H9 (cell line): ENCODE results near the gene MRTFB. TPM values are rescaled to one million over a fixed set of nuclear protein-coding genes. Genes with fewer than 3 reads are reported as not detected.

Experiments
- DNase-seq: peaks from one replicate; pipeline ENCODE4 v3.0.0-alpha.2; 2017
- H2AFZ ChIP-seq: one replicate; pipeline ENCODE4 v1.6.1; 2013; ENCODE audit warnings: mild to moderate bottlenecking, low read length, control low read depth, moderate library complexity
- H2AK5ac ChIP-seq: 2 replicates; pipeline ENCODE4 v1.6.1; 2013; ENCODE audit warnings: low read length, control low read depth, mixed read lengths; ENCODE audit not compliant: insufficient read length
- H2BK120ac ChIP-seq: one replicate; pipeline ENCODE4 v1.6.1; 2013; ENCODE audit warnings: low read depth, mild to moderate bottlenecking, low read length, control low read depth, inconsistent platforms; ENCODE audit not compliant: poor library complexity, severe bottlenecking
- H2BK12ac ChIP-seq: 2 replicates; pipeline ENCODE4 v1.6.1; 2013; ENCODE audit warnings: low read length, control low read depth, mixed read lengths, low read depth; ENCODE audit not compliant: insufficient read length
- H2BK15ac ChIP-seq: 2 replicates; pipeline ENCODE4 v1.6.1; 2013; ENCODE audit warnings: low read depth, low read length, control low read depth
- H2BK20ac ChIP-seq: one replicate; pipeline ENCODE4 v1.6.1; 2013; ENCODE audit warnings: low read depth, mild to moderate bottlenecking, low read length, control low read depth, inconsistent platforms; ENCODE audit not compliant: poor library complexity, severe bottlenecking
- H2BK5ac ChIP-seq: 2 replicates; pipeline ENCODE4 v1.6.1; 2013; ENCODE audit warnings: low read length, control low read depth, mixed read lengths; ENCODE audit not compliant: insufficient read length
- H3K14ac ChIP-seq: 2 replicates; pipeline ENCODE4 v1.6.1; 2013; ENCODE audit warnings: low read length, control low read depth; ENCODE audit not compliant: insufficient read depth
- H3K18ac ChIP-seq: 2 replicates; pipeline ENCODE4 v1.6.1; 2013; ENCODE audit warnings: low read depth, mild to moderate bottlenecking, mixed read lengths, low read length, control low read depth; ENCODE audit not compliant: insufficient read length
- H3K23ac ChIP-seq: 2 replicates; pipeline ENCODE4 v1.6.1; 2013; ENCODE audit warnings: low read length, control low read depth, mixed read lengths, low read depth; ENCODE audit not compliant: insufficient read length
- H3K23me2 ChIP-seq: 2 replicates; pipeline ENCODE4 v1.6.1; 2013; ENCODE audit warnings: low read depth, mild to moderate bottlenecking, mixed read lengths, low read length, control low read depth; ENCODE audit not compliant: insufficient read length, poor library complexity, severe bottlenecking
- H3K27ac ChIP-seq: 2 replicates; pipeline ENCODE4 v1.5.1; 2013; ENCODE audit warnings: low read length, control low read depth, mixed read lengths, low read depth; ENCODE audit not compliant: insufficient read length
- H3K27me3 ChIP-seq: 2 replicates; pipeline ENCODE4 v1.6.1; 2013; ENCODE audit warnings: low read length, control low read depth, inconsistent platforms; ENCODE audit not compliant: insufficient read depth
- H3K4ac ChIP-seq: 2 replicates; pipeline ENCODE4 v1.6.1; 2013; ENCODE audit warnings: low read depth, mild to moderate bottlenecking, control low read depth, inconsistent platforms, low read length, moderate library complexity
- H3K4me1 ChIP-seq: 2 replicates; pipeline ENCODE4 v1.6.1; 2013; ENCODE audit warnings: low read length, control low read depth, inconsistent platforms; ENCODE audit not compliant: insufficient read depth
- H3K4me2 ChIP-seq: 2 replicates; pipeline ENCODE4 v1.6.1; 2013; ENCODE audit warnings: low read length, control low read depth, mixed read lengths; ENCODE audit not compliant: insufficient read length, insufficient read depth
- H3K56ac ChIP-seq: 2 replicates; pipeline ENCODE4 v1.6.1; 2013; ENCODE audit warnings: low read depth, mild to moderate bottlenecking, mixed read lengths, low read length, control low read depth; ENCODE audit not compliant: insufficient read length
- H3K79me1 ChIP-seq: 2 replicates; pipeline ENCODE4 v1.6.1; 2013; ENCODE audit warnings: low read depth, mild to moderate bottlenecking, moderate library complexity, low read length, control low read depth, inconsistent platforms; ENCODE audit not compliant: insufficient read depth, poor library complexity, severe bottlenecking
- H3K79me2 ChIP-seq: 2 replicates; pipeline ENCODE4 v1.6.1; 2013; ENCODE audit warnings: low read length, control low read depth, inconsistent platforms; ENCODE audit not compliant: insufficient read depth
- H3K9ac ChIP-seq: 2 replicates; pipeline ENCODE4 v1.6.1; 2013; ENCODE audit warnings: low read length, control low read depth, mixed read lengths; ENCODE audit not compliant: insufficient read length; ENCODE audit errors: extremely low read depth
- H3K9me3 ChIP-seq: one replicate; pipeline ENCODE4 v1.6.1; 2013; ENCODE audit warnings: low read depth, low read length, inconsistent platforms; ENCODE audit not compliant: control insufficient read depth
- H3T11ph ChIP-seq: one replicate; pipeline ENCODE4 v1.6.1; 2013; ENCODE audit warnings: mild to moderate bottlenecking, low read length, control low read depth, inconsistent platforms
- H4K20me1 ChIP-seq: one replicate; pipeline ENCODE4 v1.6.1; 2013; ENCODE audit not compliant: control insufficient read depth, insufficient read length, insufficient read depth
- H4K5ac ChIP-seq: 2 replicates; pipeline ENCODE4 v1.6.1; 2013; ENCODE audit warnings: low read depth, mild to moderate bottlenecking, mixed read lengths, low read length, control low read depth; ENCODE audit not compliant: insufficient read length
- H4K8ac ChIP-seq: replicated peaks from 2 replicates; pipeline ENCODE4 v1.6.1; 2013; ENCODE audit warnings: low read length, control low read depth, mixed read lengths, low read depth; ENCODE audit not compliant: insufficient read length
- H4K91ac ChIP-seq: 2 replicates; pipeline ENCODE4 v1.6.1; 2013; ENCODE audit warnings: low read depth, mild to moderate bottlenecking, moderate library complexity, mixed read lengths, low read length, control low read depth; ENCODE audit not compliant: insufficient read length
- H3K27ac Mint-ChIP-seq, 3 experiments: 2 replicates in 2 of 3; 3 replicates in 1 of 3; pipeline ENCODE4 v1.8.0; 2020 to 2021; ENCODE audit warnings: mixed read lengths in 3 of 3, mild to moderate bottlenecking in 1 of 3, moderate library complexity in 1 of 3
- H3K27me3 Mint-ChIP-seq: 2 replicates; pipeline ENCODE4 v1.8.0; 2021; ENCODE audit warnings: low read depth, mild to moderate bottlenecking, moderate library complexity, mixed read lengths
- H3K36me3 Mint-ChIP-seq, 3 experiments: 2 replicates in 2 of 3; 3 replicates in 1 of 3; pipeline ENCODE4 v1.8.0; 2020 to 2021; ENCODE audit warnings: low read depth in 3 of 3, mixed read lengths in 3 of 3; ENCODE audit not compliant: insufficient read depth in 1 of 3
- H3K4me1 Mint-ChIP-seq, 2 experiments: 2 replicates each; pipeline ENCODE4 v1.8.0; 2020; ENCODE audit warnings: mixed read lengths in 2 of 2
- H3K4me3 Mint-ChIP-seq, 2 experiments: 2 replicates in 1 of 2; 3 replicates in 1 of 2; pipeline ENCODE4 v1.8.0; 2020 to 2021; ENCODE audit warnings: mild to moderate bottlenecking in 2 of 2, mixed read lengths in 2 of 2, moderate library complexity in 1 of 2
- H3K9me3 Mint-ChIP-seq, 2 experiments: 2 replicates in 1 of 2; 3 replicates in 1 of 2; pipeline ENCODE4 v1.8.0; 2020; ENCODE audit warnings: mild to moderate bottlenecking in 2 of 2, mixed read lengths in 2 of 2, moderate library complexity in 1 of 2
- WGBS: extraction: QIAGEN DNeasy Blood & Tissue Kit; methylation state at CpG from one replicate; pipeline ENCODE4 v1.1.7; 2013; ENCODE audit warnings: missing lambda C conversion rate, low lambda C conversion rate, mixed read lengths; ENCODE audit not compliant: insufficient read length; ENCODE audit errors: extremely low coverage; 5-methylcytosine and 5-hydroxymethylcytosine counted together
- total RNA-seq: library from RNA; stranded (reverse); gene quantifications from 2 replicates; pipeline ENCODE4 v1.2.1, GENCODE V29; 2021
- TF ChIP-seq, protein P1 (sequence below): fragments of 200-600 bp; sonication (generic); conservative IDR thresholded peaks from 3 replicates; pipeline ENCODE4 v1.8.0; 2021; ENCODE audit warnings: antibody characterized with exemption, mild to moderate bottlenecking

Gene MRTFB
- total RNA-seq, 1 experiment from 2014 or later = 29.9 TPM

GRCh38 chr16:14062261-14062660 lies 8.9 kb upstream of the MRTFB start:
- H4K5ac ChIP-seq = no peak overlapping the region
- no peaks in the 10 kb centered on the region for H3K4me1 ChIP-seq
- Mint-ChIP-seq H3K36me3 (peaks cover 0 to 3% (median 0%) of the 10 kb centered on the region in 3 experiments; a peak in 3 of 7 replicates), H3K4me3 (no peak overlapping the region), H3K27ac (no peak overlapping the region), H3K27me3 (no peaks in the 10 kb centered on the region; the same call in 1 of the 2 replicates), H3K9me3 (peaks cover 0 to 2% of the 10 kb centered on the region in 2 experiments; a peak in 1 of 5 replicates), H3K4me1 (no peaks in the 10 kb centered on the region)
- no peaks in the 10 kb centered on the region for H4K20me1 ChIP-seq
- H3K79me1 ChIP-seq = no peaks in the 10 kb centered on the region
- no peak overlapping the region for H3K14ac ChIP-seq
- no CpG with 5 or more reads among the region's 7 CpGs for WGBS
- no peak overlapping the region for H2BK20ac ChIP-seq
- H3K27ac ChIP-seq = no peak overlapping the region
- no peak for DNase-seq
- no peak overlapping the region for H3T11ph ChIP-seq
- H3K23me2 ChIP-seq = no peaks in the 10 kb centered on the region
- no peak overlapping the region for H3K4me2 ChIP-seq
- no peak overlapping the region for H2BK15ac ChIP-seq
- H3K56ac ChIP-seq = no peak overlapping the region
- TF ChIP-seq, protein P1, sequence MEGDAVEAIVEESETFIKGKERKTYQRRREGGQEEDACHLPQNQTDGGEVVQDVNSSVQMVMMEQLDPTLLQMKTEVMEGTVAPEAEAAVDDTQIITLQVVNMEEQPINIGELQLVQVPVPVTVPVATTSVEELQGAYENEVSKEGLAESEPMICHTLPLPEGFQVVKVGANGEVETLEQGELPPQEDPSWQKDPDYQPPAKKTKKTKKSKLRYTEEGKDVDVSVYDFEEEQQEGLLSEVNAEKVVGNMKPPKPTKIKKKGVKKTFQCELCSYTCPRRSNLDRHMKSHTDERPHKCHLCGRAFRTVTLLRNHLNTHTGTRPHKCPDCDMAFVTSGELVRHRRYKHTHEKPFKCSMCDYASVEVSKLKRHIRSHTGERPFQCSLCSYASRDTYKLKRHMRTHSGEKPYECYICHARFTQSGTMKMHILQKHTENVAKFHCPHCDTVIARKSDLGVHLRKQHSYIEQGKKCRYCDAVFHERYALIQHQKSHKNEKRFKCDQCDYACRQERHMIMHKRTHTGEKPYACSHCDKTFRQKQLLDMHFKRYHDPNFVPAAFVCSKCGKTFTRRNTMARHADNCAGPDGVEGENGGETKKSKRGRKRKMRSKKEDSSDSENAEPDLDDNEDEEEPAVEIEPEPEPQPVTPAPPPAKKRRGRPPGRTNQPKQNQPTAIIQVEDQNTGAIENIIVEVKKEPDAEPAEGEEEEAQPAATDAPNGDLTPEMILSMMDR = no peak
- no peaks in the 10 kb centered on the region for H3K79me2 ChIP-seq
- no peak overlapping the region for H2AK5ac ChIP-seq
- no peak overlapping the region for H2AFZ ChIP-seq
- H3K18ac ChIP-seq = no peak overlapping the region
- H3K27me3 ChIP-seq = no peaks in the 10 kb centered on the region
- H2BK12ac ChIP-seq = no peak overlapping the region
- H2BK5ac ChIP-seq = no peak overlapping the region
- H2BK120ac ChIP-seq = no peak overlapping the region
- H4K8ac ChIP-seq = no peak overlapping the region
- no peaks in the 10 kb centered on the region for H3K9me3 ChIP-seq
- no peak overlapping the region for H4K91ac ChIP-seq
- H3K9ac ChIP-seq = no peak overlapping the region
- H3K23ac ChIP-seq = no peak overlapping the region
- H3K4ac ChIP-seq = no peak overlapping the region
